Aorta (tissue), 5 donors: Measurements from ENCODE around the gene CCDC134. TPM values are rescaled to one million over a fixed set of nuclear protein-coding genes. Genes with fewer than 3 reads are reported as not detected.

ENCODE experiments used
- ATAC-seq: fragments of 200-7000 bp; cut with Tn5 transposase; one replicate; pipeline ENCODE4 v1.9.1; 2022; ENCODE audit warnings: moderate library complexity; ENCODE audit not compliant: low FRiP score
- DNase-seq, 2 donors: peaks; one replicate each; pipeline ENCODE4 v3.0.0-alpha.2; 2020
- H3K27ac ChIP-seq, 2 donors: one replicate each; pipeline ENCODE4 v1.5.1; 2013; ENCODE audit warnings: low read length in 2 of 2, mild to moderate bottlenecking in 2 of 2, moderate library complexity in 2 of 2, control low read depth in 1 of 2, inconsistent platforms in 1 of 2, low read depth in 1 of 2
- H3K27me3 ChIP-seq, 2 donors: one replicate each; pipeline ENCODE4 v1.6.1; 2013; ENCODE audit warnings: control low read depth in 1 of 2, low read length in 1 of 2, mild to moderate bottlenecking in 1 of 2, moderate library complexity in 1 of 2; ENCODE audit not compliant: insufficient read depth in 2 of 2, control insufficient read depth in 1 of 2
- H3K36me3 ChIP-seq, 2 donors: one replicate each; pipeline ENCODE4 v1.6.1; 2013; ENCODE audit warnings: control low read depth in 1 of 2, low read length in 1 of 2, mild to moderate bottlenecking in 1 of 2; ENCODE audit not compliant: insufficient read depth in 2 of 2, control insufficient read depth in 1 of 2
- H3K4me1 ChIP-seq, 2 donors: one replicate each; pipeline ENCODE4 v1.6.1; 2013; ENCODE audit warnings: low read length in 2 of 2, control low read depth in 1 of 2, mild to moderate bottlenecking in 1 of 2, moderate library complexity in 1 of 2; ENCODE audit not compliant: insufficient read depth in 2 of 2, control insufficient read depth in 1 of 2
- H3K4me3 ChIP-seq, 2 donors: one replicate each; pipeline ENCODE4 v1.5.1; 2013; ENCODE audit warnings: low read length in 2 of 2, control low read depth in 1 of 2, mild to moderate bottlenecking in 1 of 2
- H3K9me3 ChIP-seq: one replicate; pipeline ENCODE4 v1.6.1; 2013; ENCODE audit warnings: mild to moderate bottlenecking, low read length; ENCODE audit not compliant: control insufficient read depth
- WGBS, 2 donors: extraction: QIAGEN DNeasy Blood & Tissue Kit; methylation state at CpG; one replicate each; pipeline ENCODE4 v1.1.7; 2013; 5-methylcytosine and 5-hydroxymethylcytosine counted together
- intact Hi-C, 2 donors: fragments of 100-400 bp; cut with DNase I; formaldehyde crosslinking; loops; one replicate each; pipeline versions ENCODE4 v1.14.2 to v1.15.0; 2022
- polyA plus RNA-seq, 2 donors: library from polyadenylated mRNA; stranded (reverse); fragments of 200-250 nt; gene quantifications; one replicate each; pipeline ENCODE4 v1.2.3, GENCODE V29; 2013
- total RNA-seq, 2 donors: library from RNA; stranded (reverse); fragmentation: NEBNext Ultra II Directional; extraction: Animal tissue kit (Norgen Biotek cat#: 25700); gene quantifications; one replicate each; pipeline ENCODE4 v1.2.1, GENCODE V29; 2021
- donor health status: healthy with polysubstance abuse.
- donor health status: Bipolar disorder and iron deficiency.
- donor health status: DM: no; HTN: no; CAD: no.
- donor health status: DM: no; HTN: no; CAD: no.
- donor health status: DM: yes; HTN: yes; CAD: no.

CCDC134 gene
- total and polyA plus RNA-seq, 4 donors, result 1.0 to 7.3 (median 4.1) TPM; not detected in 1

GRCh38 chr22:41840216-41840615 is 39.7 kb downstream of the CCDC134 start:
- DNase-seq, result no peak
- no peaks in the 10 kb centered on the region for H3K4me1 ChIP-seq
- ATAC-seq, result no peak
- intact Hi-C loops, result no loop called here
- no peak overlapping the region for H3K27ac ChIP-seq
- H3K36me3 ChIP-seq, result no peaks in the 10 kb centered on the region
- H3K4me3 ChIP-seq, result no peak overlapping the region
- WGBS, 2 donors, result 88% methylated on average over 5 of the region's 5 CpGs
- H3K27me3 ChIP-seq, result no peaks in the 10 kb centered on the region
- no peaks in the 10 kb centered on the region for H3K9me3 ChIP-seq

GRCh38 chr22:41841085-41841712 is 40.7 kb downstream of the CCDC134 start:
- H3K27ac ChIP-seq, result no peak overlapping the region
- no peaks in the 10 kb centered on the region for H3K9me3 ChIP-seq
- peaks cover 0 to 2% of the 10 kb centered on the region in 2 donors for H3K4me1 ChIP-seq
- intact Hi-C loops, result no loop called here
- no peaks in the 10 kb centered on the region for H3K27me3 ChIP-seq
- ATAC-seq, result no peak
- no peak for DNase-seq
- 57 to 60% methylated on average over 3 of the region's 3 CpGs for WGBS, 2 donors
- no peak overlapping the region for H3K4me3 ChIP-seq
- no peaks in the 10 kb centered on the region for H3K36me3 ChIP-seq

- WGBS, 2 donors, result 89% methylated on average over 8 of the region's 8 CpGs
- H3K27ac ChIP-seq, result no peak overlapping the region
- no peaks in the 10 kb centered on the region for H3K9me3 ChIP-seq
- intact Hi-C loops, result no loop called here
- no peaks in the 10 kb centered on the region for H3K27me3 ChIP-seq
- no peak for ATAC-seq
- peaks cover 0 to 2% of the 10 kb centered on the region in 2 donors for H3K4me1 ChIP-seq
- no peaks in the 10 kb centered on the region for H3K36me3 ChIP-seq
- DNase-seq, result no peak
- no peak overlapping the region for H3K4me3 ChIP-seq
Measured at GRCh38 chr22:41842996-41843970, 42.8 kb downstream of the CCDC134 start.

GRCh38 chr22:41844036-41844435 is 43.6 kb downstream of the CCDC134 start:
- Histone ChIP-seq H3K27ac (no peak overlapping the region), H3K4me1 (peaks cover 0 to 2% of the 10 kb centered on the region in 2 donors)
- intact Hi-C loops, result no loop called here

GRCh38 chr22:41844513-41844912 is 44.0 kb downstream of the CCDC134 start:
- peaks cover 0 to 2% of the 10 kb centered on the region in 2 donors for H3K4me1 ChIP-seq
- no peak for ATAC-seq
- intact Hi-C loops, result no loop called here

More at GRCh38 chr22:41844036-41844435, 43.6 kb downstream of the CCDC134 start:
- no peak overlapping the region for H3K4me3 ChIP-seq
- DNase-seq, result no peak
- H3K9me3 ChIP-seq, result no peaks in the 10 kb centered on the region
- 45 to 50% methylated on average over 1 of the region's 1 CpG for WGBS, 2 donors
- ATAC-seq, result no peak
- no peaks in the 10 kb centered on the region for H3K36me3 ChIP-seq
- no peaks in the 10 kb centered on the region for H3K27me3 ChIP-seq

GRCh38 chr22:41845380-41846267 is 45.1 kb downstream of the CCDC134 start:
- H3K27ac ChIP-seq, result no peak overlapping the region
- H3K4me1 ChIP-seq, result peaks cover 0 to 2% of the 10 kb centered on the region in 2 donors
- intact Hi-C loops, result no loop called here
- no peak overlapping the region for H3K4me3 ChIP-seq
- DNase-seq (no peak), ATAC-seq (no peak)
- H3K9me3 ChIP-seq, result no peaks in the 10 kb centered on the region
- 52 to 64% methylated on average over 4 of the region's 4 CpGs for WGBS, 2 donors
- H3K27me3 ChIP-seq, result no peaks in the 10 kb centered on the region
- no peaks in the 10 kb centered on the region for H3K36me3 ChIP-seq

More at GRCh38 chr22:41844513-41844912, 44.0 kb downstream of the CCDC134 start:
- WGBS, 2 donors, result 65 to 69% methylated on average over 3 of the region's 3 CpGs
- no peaks in the 10 kb centered on the region for H3K36me3 ChIP-seq
- H3K4me3 ChIP-seq, result no peak overlapping the region
- DNase-seq, result no peak
- H3K27me3 ChIP-seq, result no peaks in the 10 kb centered on the region
- no peak overlapping the region for H3K27ac ChIP-seq
- H3K9me3 ChIP-seq, result no peaks in the 10 kb centered on the region

- 78 to 81% methylated on average over 10 of the region's 10 CpGs for WGBS, 2 donors
Measured at GRCh38 chr22:41846268-41846987, 45.9 kb downstream of the CCDC134 start.

GRCh38 chr22:41847300-41847699 is 46.8 kb downstream of the CCDC134 start:
- no peaks in the 10 kb centered on the region for H3K36me3 ChIP-seq
- H3K4me3 ChIP-seq, result no peak overlapping the region
- ATAC-seq, result no peak
- WGBS, 2 donors, result 85 to 96% methylated on average over 2 of the region's 2 CpGs
- intact Hi-C loops, result no loop called here
- H3K27me3 ChIP-seq, result no peaks in the 10 kb centered on the region
- DNase-seq, result no peak
- H3K9me3 ChIP-seq, result no peaks in the 10 kb centered on the region
- H3K4me1 ChIP-seq, result peaks cover 0 to 2% of the 10 kb centered on the region in 2 donors
- H3K27ac ChIP-seq, result no peak overlapping the region

More at GRCh38 chr22:41846268-41846987, 45.9 kb downstream of the CCDC134 start:
- peaks cover 0 to 2% of the 10 kb centered on the region in 2 donors for H3K4me1 ChIP-seq
- H3K27ac ChIP-seq, result no peak overlapping the region
- no peaks in the 10 kb centered on the region for H3K9me3 ChIP-seq
- no peak for DNase-seq
- no peaks in the 10 kb centered on the region for H3K36me3 ChIP-seq
- no peak overlapping the region for H3K4me3 ChIP-seq
- intact Hi-C loops, result no loop called here
- no peaks in the 10 kb centered on the region for H3K27me3 ChIP-seq
- ATAC-seq, result no peak
